ENCODE measurements around the gene TRIM29. TPM values are rescaled to one million over a fixed set of nuclear protein-coding genes. Genes with fewer than 3 reads are reported as not detected.

The TRIM29 gene
- total and polyA plus RNA-seq, 2 of the 13 experiments (the other 11 are each of a cell fraction or from before 2014, with no cell fraction given): 0.86 TPM

DNA sequence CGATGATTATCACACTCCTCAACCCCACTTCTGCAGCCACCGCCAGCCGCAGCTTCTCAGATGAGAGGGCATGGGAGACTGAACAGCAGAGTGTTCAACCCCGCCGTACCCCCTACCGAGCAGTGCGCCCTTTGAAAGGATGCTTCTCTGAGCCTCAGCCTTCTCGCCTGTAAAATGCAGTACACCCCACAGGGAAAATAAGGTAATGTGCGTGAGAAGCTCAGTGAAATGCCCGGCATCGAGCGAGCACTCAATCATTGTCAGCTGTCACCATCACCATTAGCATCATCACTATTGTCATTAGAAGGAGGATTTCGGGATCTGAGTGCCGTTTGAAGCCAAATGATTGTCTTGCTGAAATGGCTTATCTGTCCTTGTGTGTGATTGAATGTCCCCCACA lies 13.6 kb downstream of the TRIM29 start:
- Histone ChIP-seq H3K4me2 (ENCODE audit: low read depth, low read length) (no peak overlapping the region), H2AFZ (ENCODE audit: low read length) (no peak overlapping the region), H3K27ac (ENCODE audit: extremely low read length, insufficient read depth, low read length) (no peak overlapping the region), H3K4me1 (ENCODE audit: insufficient read depth, low read length) (peaks cover 23% of the 10 kb centered on the region), H3K79me2 (ENCODE audit: insufficient read depth, low read length) (no peaks in the 10 kb centered on the region), H4K20me1 (ENCODE audit: insufficient read depth, low read length) (no peaks in the 10 kb centered on the region), H3K4me3 (replicated peaks in 1 of 3; ENCODE audit: insufficient read depth in 1 of 3, low read depth in 2 of 3, low read length in 3 of 3) (no peak overlapping the region), H3K9ac (ENCODE audit: insufficient read depth, low read depth, low read length) (no peak overlapping the region), H3K27me3 (ENCODE audit: control insufficient read depth in 1 of 2, insufficient read depth in 2 of 2, low read length in 2 of 2) (peaks cover 14 to 61% of the 10 kb centered on the region in 2 experiments), H3K36me3 (replicated peaks in 1 of 2; ENCODE audit: control insufficient read depth in 1 of 2, insufficient read depth in 2 of 2, low read length in 2 of 2) (no peaks in the 10 kb centered on the region), H3K9me3 (ENCODE audit: low read length) (no peaks in the 10 kb centered on the region)
- TF ChIP-seq ZNF773 (CRISPR knock-in tag; IDR thresholded peaks at IDR 0.05; ENCODE audit: borderline replicate concordance) (no peak), EP300 (IDR thresholded peaks at IDR 0.05; ENCODE audit: low read depth in 2 of 2, low read length in 2 of 2) (no peak), EP300 (CRISPR knock-in tag; IDR thresholded peaks at IDR 0.05; ENCODE audit: borderline replicate concordance) (no peak), CAMTA2 (CRISPR knock-in tag; IDR thresholded peaks at IDR 0.05; ENCODE audit: borderline replicate concordance) (no peak), FOXK2 (IDR thresholded peaks at IDR 0.05) (no peak), ZNF563 (CRISPR knock-in tag; IDR thresholded peaks at IDR 0.05) (no peak), ZNF839 (CRISPR knock-in tag; IDR thresholded peaks at IDR 0.05; ENCODE audit: borderline replicate concordance) (no peak), KMT2A (CRISPR knock-in tag; IDR thresholded peaks at IDR 0.05) (no peak), NPAS2 (CRISPR knock-in tag; IDR thresholded peaks at IDR 0.05; ENCODE audit: borderline replicate concordance) (no peak), PHF21A (CRISPR knock-in tag; IDR thresholded peaks at IDR 0.05) (no peak), ZNF850 (CRISPR knock-in tag; conservative IDR thresholded peaks at IDR 0.05) (no peak), CC2D1A (CRISPR knock-in tag; IDR thresholded peaks at IDR 0.05) (no peak), GATAD1 (CRISPR knock-in tag; IDR thresholded peaks at IDR 0.05) (no peak), MBNL3 (CRISPR knock-in tag; conservative IDR thresholded peaks at IDR 0.05) (no peak), PHB2 (IDR thresholded peaks at IDR 0.05; ENCODE audit: partially characterized antibody) (no peak)
- TF ChIP-seq, protein P1, sequence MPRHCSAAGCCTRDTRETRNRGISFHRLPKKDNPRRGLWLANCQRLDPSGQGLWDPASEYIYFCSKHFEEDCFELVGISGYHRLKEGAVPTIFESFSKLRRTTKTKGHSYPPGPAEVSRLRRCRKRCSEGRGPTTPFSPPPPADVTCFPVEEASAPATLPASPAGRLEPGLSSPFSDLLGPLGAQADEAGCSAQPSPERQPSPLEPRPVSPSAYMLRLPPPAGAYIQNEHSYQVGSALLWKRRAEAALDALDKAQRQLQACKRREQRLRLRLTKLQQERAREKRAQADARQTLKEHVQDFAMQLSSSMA (CRISPR knock-in tag; IDR thresholded peaks at IDR 0.05): no peak
- TF ChIP-seq, protein P2, sequence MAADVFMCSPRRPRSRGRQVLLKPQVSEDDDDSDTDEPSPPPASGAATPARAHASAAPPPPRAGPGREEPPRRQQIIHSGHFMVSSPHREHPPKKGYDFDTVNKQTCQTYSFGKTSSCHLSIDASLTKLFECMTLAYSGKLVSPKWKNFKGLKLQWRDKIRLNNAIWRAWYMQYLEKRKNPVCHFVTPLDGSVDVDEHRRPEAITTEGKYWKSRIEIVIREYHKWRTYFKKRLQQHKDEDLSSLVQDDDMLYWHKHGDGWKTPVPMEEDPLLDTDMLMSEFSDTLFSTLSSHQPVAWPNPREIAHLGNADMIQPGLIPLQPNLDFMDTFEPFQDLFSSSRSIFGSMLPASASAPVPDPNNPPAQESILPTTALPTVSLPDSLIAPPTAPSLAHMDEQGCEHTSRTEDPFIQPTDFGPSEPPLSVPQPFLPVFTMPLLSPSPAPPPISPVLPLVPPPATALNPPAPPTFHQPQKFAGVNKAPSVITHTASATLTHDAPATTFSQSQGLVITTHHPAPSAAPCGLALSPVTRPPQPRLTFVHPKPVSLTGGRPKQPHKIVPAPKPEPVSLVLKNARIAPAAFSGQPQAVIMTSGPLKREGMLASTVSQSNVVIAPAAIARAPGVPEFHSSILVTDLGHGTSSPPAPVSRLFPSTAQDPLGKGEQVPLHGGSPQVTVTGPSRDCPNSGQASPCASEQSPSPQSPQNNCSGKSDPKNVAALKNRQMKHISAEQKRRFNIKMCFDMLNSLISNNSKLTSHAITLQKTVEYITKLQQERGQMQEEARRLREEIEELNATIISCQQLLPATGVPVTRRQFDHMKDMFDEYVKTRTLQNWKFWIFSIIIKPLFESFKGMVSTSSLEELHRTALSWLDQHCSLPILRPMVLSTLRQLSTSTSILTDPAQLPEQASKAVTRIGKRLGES (CRISPR knock-in tag; IDR thresholded peaks at IDR 0.05; ENCODE audit: borderline replicate concordance): no peak
- TF ChIP-seq, protein P3, sequence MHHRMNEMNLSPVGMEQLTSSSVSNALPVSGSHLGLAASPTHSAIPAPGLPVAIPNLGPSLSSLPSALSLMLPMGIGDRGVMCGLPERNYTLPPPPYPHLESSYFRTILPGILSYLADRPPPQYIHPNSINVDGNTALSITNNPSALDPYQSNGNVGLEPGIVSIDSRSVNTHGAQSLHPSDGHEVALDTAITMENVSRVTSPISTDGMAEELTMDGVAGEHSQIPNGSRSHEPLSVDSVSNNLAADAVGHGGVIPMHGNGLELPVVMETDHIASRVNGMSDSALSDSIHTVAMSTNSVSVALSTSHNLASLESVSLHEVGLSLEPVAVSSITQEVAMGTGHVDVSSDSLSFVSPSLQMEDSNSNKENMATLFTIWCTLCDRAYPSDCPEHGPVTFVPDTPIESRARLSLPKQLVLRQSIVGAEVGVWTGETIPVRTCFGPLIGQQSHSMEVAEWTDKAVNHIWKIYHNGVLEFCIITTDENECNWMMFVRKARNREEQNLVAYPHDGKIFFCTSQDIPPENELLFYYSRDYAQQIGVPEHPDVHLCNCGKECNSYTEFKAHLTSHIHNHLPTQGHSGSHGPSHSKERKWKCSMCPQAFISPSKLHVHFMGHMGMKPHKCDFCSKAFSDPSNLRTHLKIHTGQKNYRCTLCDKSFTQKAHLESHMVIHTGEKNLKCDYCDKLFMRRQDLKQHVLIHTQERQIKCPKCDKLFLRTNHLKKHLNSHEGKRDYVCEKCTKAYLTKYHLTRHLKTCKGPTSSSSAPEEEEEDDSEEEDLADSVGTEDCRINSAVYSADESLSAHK (CRISPR knock-in tag; IDR thresholded peaks at IDR 0.05; ENCODE audit: borderline replicate concordance): no peak
- TF ChIP-seq, protein P4, sequence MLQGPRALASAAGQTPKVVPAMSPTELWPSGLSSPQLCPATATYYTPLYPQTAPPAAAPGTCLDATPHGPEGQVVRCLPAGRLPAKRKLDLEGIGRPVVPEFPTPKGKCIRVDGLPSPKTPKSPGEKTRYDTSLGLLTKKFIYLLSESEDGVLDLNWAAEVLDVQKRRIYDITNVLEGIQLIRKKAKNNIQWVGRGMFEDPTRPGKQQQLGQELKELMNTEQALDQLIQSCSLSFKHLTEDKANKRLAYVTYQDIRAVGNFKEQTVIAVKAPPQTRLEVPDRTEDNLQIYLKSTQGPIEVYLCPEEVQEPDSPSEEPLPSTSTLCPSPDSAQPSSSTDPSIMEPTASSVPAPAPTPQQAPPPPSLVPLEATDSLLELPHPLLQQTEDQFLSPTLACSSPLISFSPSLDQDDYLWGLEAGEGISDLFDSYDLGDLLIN (CRISPR knock-in tag; IDR thresholded peaks at IDR 0.05; ENCODE audit: borderline replicate concordance): no peak
- in situ Hi-C loops (cut with HindIII; ENCODE audit: extremely low pct_ligation_motif_present, low pct_unique_long_range_greater_than_20kb): no loop called here
- FAIRE-seq: no peak
- CTCF ChIA-PET (ENCODE audit: low intra/inter-chr PET ratio, low total read pairs): no interaction called here
- no peak for ATAC-seq
- 68% methylated on average over 11 of the region's 14 CpGs for WGBS (ENCODE audit: low lambda C conversion rate)
- no peak for DNase-seq (ENCODE audit: low spot score)
- intact Hi-C loops (cut with micrococcal nuclease; ENCODE audit: unreplicated experiment): no loop called here
- BruUV-seq (replicated peaks): no TSS peak
- POLR2A ChIA-PET: no interaction called here

Measured in HepG2 (cell line).